Stimulated activated CD4-positive, alpha-beta T cell treated with anti-CD3 and anti-CD28 coated beads, Interleukin-1b, Interleukin-23, amount 100 ng/mL, for 48 hours (primary cell): ENCODE measurements around the gene NRCAM.

ENCODE experiments used
- DNase-seq: peaks from one replicate; pipeline ENCODE4 v3.0.0-alpha.2; 2020

The NRCAM gene

DNA sequence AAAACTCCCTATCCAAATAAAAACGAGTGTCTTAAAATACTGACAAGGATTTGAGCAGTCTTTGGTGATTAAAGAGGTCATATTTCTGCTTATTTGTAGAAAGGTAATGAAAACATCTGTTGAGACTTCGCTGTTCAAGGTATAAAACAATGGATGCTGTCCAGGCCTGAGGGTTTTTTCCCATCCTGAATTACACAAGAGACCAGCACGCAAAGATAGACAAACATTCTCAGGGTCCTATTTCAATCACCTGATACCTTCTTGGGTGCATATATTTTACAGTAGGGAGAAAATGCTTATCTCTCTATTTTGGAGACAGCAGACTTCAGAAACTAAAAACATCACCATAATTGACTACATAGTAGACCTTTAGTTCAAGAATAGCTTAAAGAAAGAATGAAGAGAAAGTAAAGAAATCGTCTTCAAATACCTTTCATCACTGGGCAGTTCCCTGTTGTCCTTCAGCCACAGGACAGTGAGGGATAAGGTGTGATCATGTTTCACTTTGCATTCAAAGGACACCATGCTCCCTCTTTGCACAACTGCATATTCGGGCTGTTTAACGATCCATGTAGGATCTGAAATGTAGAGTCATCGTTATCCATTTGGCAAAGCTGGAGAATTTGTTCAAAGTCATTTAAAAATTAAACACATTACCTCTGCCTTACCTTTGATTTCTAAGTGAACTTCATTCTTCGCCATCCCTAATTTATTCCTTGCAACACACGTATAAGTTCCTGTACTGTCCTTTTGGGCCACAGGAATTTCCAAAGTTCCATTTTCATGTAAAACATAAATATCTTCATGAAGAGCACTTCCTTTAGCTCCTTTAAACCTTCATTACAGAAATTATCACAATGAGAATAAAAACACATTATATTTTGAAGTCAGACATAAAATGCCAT is 262.4 kb downstream of the NRCAM start:
- DNase-seq = no peak

- no peak for DNase-seq
Measured at GRCh38 chr7:108190891-108191290, 265.3 kb downstream of the NRCAM start.

DNA sequence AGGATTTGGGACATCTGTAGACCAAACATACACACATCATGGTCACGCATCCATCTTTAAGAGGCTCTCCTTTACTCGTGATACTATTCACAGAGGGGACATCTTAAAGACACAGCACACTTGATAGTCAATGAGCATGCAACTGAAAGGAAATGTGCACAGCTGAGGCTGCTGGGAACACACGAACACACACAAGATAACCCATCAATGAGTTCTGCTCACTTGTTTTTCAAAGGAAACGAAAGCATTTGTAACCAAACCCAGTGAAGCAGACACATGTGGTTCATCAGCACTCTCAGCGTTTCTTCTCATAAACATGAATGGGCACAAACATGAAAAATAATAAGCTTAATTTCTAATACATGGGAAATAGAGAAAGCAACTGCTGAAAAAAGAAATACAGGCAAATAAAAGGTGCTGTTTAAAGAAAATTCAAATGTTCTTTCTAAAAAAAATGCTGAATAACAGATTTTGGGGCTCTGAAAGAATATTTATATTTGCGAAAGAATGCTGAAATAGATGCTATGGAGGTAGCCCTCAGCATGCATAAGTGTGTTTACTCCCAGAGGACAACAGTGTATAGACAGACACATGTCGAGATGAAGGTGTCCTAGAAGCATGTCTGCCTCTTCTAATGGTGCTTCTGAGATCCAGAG is 266.4 kb downstream of the NRCAM start:
- no peak for DNase-seq

- DNase-seq = no peak
Measured at GRCh38 chr7:108188724-108189123, 267.5 kb downstream of the NRCAM start.

DNA sequence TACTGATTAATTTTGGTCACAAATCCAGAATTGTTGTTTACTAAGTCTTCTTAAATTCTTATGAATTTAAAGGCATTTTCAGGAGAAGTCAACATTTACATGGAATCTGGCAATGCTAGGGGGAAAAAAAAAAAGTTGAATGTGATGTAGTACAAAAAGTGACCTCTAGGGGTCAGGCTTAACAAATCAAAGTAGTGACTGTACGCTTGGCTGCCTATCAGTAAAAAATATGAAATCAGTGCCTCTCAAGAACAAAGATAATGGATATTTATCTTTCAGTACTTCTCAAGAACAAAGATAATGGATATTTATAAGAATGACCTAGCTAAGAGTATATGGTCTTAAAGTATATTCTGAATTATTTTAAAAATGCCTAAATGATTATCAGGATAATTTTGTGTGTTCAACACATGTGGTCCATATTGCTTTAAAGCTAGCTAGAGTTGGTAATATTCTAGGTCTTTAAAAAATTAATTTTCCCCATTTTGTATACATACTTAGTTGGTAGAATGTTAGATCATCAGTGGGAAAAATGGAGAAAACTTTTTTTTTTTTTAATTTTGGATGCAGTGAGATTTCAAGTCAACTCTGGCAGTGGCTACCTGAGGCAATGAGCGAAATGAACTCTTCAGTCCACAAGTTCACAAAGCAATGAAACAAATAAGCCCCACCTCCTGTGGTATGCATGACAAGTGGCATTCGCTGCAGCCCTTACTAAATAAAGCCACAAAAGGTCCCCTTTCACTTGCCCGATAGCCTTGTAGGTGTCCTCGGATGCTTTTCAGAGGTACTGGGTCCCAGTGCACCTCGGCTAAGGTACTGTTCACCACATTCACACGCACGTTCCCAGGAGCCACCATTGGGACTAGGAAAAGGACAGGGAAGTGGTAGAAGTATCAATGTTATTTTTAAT is 274.9 kb downstream of the NRCAM start:
- DNase-seq = no peak

DNA sequence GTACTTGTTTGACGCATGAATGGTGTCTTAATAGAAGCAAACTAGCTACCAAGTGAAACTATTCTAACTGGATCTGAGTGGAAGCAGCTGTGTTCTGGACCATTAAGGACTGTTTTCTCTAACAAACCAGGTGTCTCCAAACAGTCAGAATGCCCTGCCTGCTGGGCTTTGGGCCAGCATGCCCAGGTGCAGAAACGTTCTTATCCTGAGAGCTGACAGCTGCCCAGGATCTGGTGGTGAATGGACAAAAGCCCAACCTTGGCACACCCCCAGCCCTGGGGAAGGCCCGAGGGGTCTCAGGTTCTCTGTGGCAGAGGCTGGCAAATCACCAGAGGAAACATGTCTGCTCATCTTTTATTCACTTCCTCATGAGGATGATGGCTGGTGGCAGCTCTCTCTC is 277.8 kb downstream of the NRCAM start:
- no peak for DNase-seq

- DNase-seq = no peak
Measured at GRCh38 chr7:108171164-108171563, 285.1 kb downstream of the NRCAM start.

GRCh38 chr7:108170251-108170650 is 286.0 kb downstream of the NRCAM start:
- no peak for DNase-seq

GRCh38 chr7:108167460-108167859 is 288.8 kb downstream of the NRCAM start:
- no peak for DNase-seq

DNA sequence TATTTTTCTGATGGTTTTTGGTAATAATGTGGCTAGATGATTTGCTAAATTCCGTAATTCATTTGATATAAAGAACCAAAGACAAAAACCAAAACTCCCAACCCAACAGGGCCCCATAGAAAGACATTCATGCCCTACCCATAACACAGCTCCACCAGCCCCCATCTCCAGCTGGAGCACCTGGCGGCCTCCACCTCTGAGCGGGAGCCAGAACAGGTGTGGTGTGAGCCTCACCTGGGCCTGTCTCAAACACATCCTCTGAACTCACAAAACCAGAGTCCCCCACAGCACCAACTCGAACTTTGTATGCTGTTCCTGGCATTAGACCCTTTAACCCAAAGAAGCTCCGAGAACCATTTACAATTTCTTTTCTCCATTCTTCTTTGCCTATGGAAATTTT is 289.5 kb downstream of the NRCAM start:
- DNase-seq = no peak

- no peak for DNase-seq
Measured at GRCh38 chr7:108165723-108166122, 290.5 kb downstream of the NRCAM start.

- DNase-seq = no peak
Measured at GRCh38 chr7:108164946-108165345, 291.3 kb downstream of the NRCAM start.

DNA sequence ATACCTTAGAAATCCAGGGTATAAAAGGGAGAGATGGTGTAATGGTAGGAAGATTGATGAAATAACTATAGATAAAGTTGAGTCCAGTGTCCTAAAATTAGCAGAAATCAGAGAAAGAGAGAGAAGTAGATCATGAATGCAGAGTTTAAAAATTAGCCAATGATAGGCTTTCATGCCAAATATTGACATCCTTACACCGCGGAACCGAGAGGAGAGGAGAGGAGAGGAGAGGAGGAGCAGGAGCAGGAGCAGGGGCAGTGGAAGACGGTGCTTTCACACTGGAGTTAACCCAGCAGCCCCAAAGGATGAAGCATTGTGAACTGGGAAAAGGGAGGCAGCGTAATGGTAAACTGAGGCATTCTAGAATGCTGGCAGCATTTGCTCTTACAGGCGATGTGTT is 291.9 kb downstream of the NRCAM start:
- no peak for DNase-seq

GRCh38 chr7:108158776-108159175 is 297.5 kb downstream of the NRCAM start:
- no peak for DNase-seq

GRCh38 chr7:108157606-108158335 is 298.5 kb downstream of the NRCAM start:
- no peak for DNase-seq

- DNase-seq = no peak
Measured at GRCh38 chr7:108156897-108157605, 299.2 kb downstream of the NRCAM start.

- DNase-seq = no peak
Measured at GRCh38 chr7:108152198-108152597, 304.0 kb downstream of the NRCAM start.

DNA sequence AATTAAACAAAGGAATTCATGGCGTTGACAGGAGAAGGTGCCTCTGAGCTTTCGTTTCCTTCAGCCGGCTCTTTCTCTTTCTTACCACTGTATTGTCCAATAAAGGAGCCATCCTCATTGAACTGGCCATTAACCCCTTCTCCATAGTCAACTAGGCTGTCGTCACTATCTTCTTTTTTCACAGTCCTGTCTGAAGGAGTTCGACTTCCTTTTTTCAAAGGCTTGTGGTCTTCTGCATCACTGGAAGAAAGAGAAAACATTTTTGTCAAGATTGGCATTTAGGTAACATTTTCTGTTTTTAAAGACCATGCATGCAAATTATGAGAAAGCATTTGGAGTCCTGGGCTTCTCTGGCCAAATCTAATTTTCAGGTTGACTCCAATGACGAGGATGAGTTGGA is 306.3 kb downstream of the NRCAM start:
- no peak for DNase-seq

- DNase-seq = no peak
Measured at GRCh38 chr7:108149119-108149518, 307.1 kb downstream of the NRCAM start.

- no peak for DNase-seq
Measured at GRCh38 chr7:108147031-108147563, 309.1 kb downstream of the NRCAM start.

DNA sequence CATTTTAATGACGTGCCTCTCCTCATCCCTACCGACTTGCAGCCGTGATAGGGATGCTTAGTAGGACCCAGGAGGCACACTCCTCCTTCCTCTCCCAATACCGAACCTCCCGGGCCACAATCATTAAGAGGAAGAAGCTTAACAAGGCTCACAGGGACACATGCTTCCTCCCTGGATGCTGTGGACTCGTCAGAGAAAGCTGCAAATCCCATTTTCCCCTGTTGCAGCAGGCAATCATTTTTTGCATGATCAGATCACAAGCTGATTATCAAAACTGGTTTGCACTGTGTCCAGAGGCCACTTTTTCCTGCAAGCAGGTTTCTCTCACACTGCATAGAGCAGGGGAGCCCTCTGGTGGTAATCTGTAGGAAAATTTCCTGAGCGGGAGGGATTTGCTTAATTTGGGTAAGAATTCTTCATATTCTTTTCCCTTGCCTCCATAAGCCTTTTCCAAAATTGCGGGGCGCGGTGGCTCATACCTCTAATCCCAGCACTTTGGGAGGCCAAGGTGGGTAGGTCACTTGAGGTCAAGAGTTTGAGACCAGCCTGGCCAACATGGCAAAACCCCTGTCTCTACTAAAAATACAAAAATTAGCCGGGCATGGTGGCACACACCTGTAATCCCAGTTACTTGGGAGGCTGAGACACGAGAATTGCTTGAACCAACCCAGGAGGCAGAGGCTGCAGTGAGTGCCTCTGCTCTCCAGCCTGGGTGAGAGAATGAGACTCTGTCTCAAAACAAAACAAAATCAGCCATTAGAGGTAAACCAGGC is 310.0 kb downstream of the NRCAM start:
- DNase-seq = peak; percentile 39
